Neural cell (in vitro differentiated cells): ENCODE data around the gene MUC5B.

ENCODE experiments used
- CTCF ChIP-seq: fragments of 450-650 bp; IDR thresholded peaks from 2 replicates; pipeline ENCODE4 v1.5.1; 2014; ENCODE audit warnings: antibody characterized with exemption, mild to moderate bottlenecking, moderate library complexity; ENCODE audit not compliant: poor library complexity, severe bottlenecking
- EZH2 ChIP-seq: fragments of 200-600, 300-800 bp; shearing (Covaris generic), sonication (generic); IDR thresholded peaks from 2 replicates; pipeline ENCODE4 v1.6.1; 2014; ENCODE audit warnings: antibody characterized with exemption, low read length, borderline replicate concordance, mild to moderate bottlenecking; ENCODE audit not compliant: insufficient read depth, poor library complexity, severe bottlenecking

GRCh38 chr11:1281974-1282365 is 59.1 kb downstream of the MUC5B start:
- no peak for TF ChIP-seq CTCF
- TF ChIP-seq EZH2, result no peak
